ENCODE measurements around the gene MAD1L1.

The MAD1L1 gene

DNA sequence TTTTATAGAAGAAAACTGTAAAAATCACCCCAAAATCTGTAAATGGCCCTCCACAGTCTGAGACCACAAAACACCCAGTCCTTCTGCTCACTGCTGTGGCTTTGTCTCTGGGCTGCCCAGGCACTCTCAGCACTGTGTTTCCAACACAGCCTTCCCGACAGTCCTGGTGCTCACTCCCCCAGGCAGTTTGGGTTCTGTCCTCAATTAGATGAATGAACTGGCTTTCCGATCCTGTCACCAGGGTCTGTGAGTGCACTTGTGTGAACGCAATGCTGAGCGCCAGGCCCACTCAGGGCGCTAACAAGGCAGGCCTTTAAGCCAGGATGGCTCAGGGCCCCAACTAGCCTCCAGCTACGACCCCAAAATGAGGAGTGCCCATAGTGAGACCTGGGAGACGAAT is 3.3 kb downstream of the MAD1L1 start:
- peaks cover 48% of the 10 kb centered on the region for H3K36me3 ChIP-seq
- peaks cover 3% of the 10 kb centered on the region; the same call in 1 of the 2 replicates for H3K4me1 ChIP-seq
- TF ChIP-seq, protein P1, sequence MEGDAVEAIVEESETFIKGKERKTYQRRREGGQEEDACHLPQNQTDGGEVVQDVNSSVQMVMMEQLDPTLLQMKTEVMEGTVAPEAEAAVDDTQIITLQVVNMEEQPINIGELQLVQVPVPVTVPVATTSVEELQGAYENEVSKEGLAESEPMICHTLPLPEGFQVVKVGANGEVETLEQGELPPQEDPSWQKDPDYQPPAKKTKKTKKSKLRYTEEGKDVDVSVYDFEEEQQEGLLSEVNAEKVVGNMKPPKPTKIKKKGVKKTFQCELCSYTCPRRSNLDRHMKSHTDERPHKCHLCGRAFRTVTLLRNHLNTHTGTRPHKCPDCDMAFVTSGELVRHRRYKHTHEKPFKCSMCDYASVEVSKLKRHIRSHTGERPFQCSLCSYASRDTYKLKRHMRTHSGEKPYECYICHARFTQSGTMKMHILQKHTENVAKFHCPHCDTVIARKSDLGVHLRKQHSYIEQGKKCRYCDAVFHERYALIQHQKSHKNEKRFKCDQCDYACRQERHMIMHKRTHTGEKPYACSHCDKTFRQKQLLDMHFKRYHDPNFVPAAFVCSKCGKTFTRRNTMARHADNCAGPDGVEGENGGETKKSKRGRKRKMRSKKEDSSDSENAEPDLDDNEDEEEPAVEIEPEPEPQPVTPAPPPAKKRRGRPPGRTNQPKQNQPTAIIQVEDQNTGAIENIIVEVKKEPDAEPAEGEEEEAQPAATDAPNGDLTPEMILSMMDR (IDR thresholded peaks at IDR 0.05; ENCODE audit: low read depth, low read length) = no peak
- no peak overlapping the region for H3K4me3 ChIP-seq (ENCODE audit: low read depth, low read length)
- peak; percentile 40 for DNase-seq
- H3K27me3 ChIP-seq = no peaks in the 10 kb centered on the region
- no peaks in the 10 kb centered on the region for H3K9me3 ChIP-seq

DNA sequence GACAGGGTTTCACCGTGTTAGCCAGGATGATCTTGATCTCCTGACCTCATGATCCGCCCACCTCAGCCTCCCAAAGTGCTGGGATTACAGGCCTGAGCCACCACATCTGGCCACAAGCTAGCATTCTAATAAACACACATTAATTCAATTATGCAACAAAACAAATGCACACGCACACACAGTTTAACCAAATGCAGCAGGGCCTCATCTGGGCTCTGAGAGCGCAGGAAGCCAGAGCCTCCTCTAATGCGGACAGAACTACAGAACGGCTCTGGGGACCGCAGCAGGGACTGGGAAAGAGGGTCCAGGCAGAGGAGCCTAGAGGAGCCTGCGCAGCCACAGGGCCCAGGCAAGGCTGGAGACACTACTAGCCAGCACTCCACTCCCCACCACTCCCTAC is 3.8 kb downstream of the MAD1L1 start:
- Histone ChIP-seq H3K4me1 (peaks cover 3% of the 10 kb centered on the region; the same call in 1 of the 2 replicates), H3K9me3 (no peaks in the 10 kb centered on the region), H3K4me3 (ENCODE audit: low read depth, low read length) (no peak overlapping the region), H3K27me3 (no peaks in the 10 kb centered on the region), H3K36me3 (peaks cover 47% of the 10 kb centered on the region)
- peak; percentile 47 for DNase-seq
- TF ChIP-seq, protein P1 (IDR thresholded peaks at IDR 0.05; ENCODE audit: low read depth, low read length) = no peak

DNA sequence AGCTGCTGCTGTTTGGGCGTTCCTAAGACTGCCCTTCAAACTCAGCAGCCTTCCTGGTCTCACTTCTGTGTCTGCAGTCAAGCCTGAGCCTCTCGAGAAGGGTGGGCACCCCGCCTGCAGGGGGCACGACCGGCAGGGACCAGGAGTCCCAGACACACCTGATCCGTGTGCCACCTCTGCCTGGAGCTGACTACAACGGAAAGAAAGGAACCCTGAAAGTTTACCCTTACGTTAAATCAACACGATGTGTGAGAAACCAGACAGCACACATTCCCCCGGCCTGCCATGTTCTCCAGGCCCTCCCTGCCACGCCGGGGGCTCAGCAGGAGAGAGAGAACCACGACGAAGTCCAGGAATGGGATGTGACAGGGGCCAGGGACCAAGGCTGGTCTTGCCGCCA is 5.0 kb downstream of the MAD1L1 start:
- H3K36me3 ChIP-seq = peaks cover 56% of the 10 kb centered on the region
- no peaks in the 10 kb centered on the region for H3K27me3 ChIP-seq
- no peaks in the 10 kb centered on the region for H3K9me3 ChIP-seq
- no peak for DNase-seq
- peaks cover 3% of the 10 kb centered on the region; the same call in 1 of the 2 replicates for H3K4me1 ChIP-seq
- H3K4me3 ChIP-seq (ENCODE audit: low read depth, low read length) = no peak overlapping the region
- TF ChIP-seq, protein P1 (IDR thresholded peaks at IDR 0.05; ENCODE audit: low read depth, low read length) = no peak

DNA sequence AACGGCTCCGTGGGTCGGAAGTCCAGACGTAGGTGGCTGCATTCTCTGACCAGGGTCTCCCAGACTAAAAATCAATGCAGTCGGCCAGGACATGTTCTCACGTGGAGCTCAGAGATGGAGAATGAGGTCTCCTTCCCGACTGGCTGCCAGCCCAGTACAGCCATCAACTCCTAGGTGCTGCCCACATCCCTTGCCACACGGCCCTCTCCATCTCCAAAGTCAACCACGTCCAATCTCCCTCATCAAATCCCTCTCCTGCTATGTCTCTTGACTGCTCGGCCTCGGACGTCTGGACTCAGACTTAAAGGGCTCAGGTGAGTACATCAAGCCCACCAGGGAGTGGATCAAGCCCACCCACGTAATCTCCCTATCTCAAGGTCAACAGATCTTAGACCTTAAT is 6.9 kb downstream of the MAD1L1 start:
- TF ChIP-seq, protein P1 (IDR thresholded peaks at IDR 0.05; ENCODE audit: low read depth, low read length) = no peak
- Histone ChIP-seq H3K9me3 (no peaks in the 10 kb centered on the region), H3K4me1 (peaks cover 3% of the 10 kb centered on the region; the same call in 1 of the 2 replicates), H3K4me3 (ENCODE audit: low read depth, low read length) (no peak overlapping the region), H3K27me3 (no peaks in the 10 kb centered on the region), H3K36me3 (peaks cover 71% of the 10 kb centered on the region)
- no peak for DNase-seq

DNA sequence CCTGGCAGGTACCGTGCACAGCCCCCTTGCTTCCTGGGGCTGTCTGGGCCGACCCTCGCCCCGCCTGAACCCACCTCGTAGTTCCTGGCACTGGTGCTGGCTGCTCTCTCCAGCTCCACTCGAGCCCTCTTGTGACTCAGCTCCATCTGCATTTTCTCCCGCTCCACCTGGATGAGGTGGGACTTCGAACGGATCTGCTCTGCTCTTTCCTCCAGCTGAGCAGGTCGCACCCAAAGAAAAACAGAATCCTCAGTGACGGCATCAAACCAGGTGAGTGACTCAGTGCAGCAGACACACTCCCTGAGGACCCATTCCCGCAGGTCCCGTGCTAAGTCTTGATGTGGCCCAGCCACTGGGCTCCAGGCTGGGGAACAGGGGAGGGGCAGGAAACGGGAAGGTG is 7.4 kb downstream of the MAD1L1 start:
- Histone ChIP-seq H3K9me3 (no peaks in the 10 kb centered on the region), H3K4me3 (ENCODE audit: low read depth, low read length) (no peak overlapping the region), H3K36me3 (peaks cover 74% of the 10 kb centered on the region), H3K4me1 (peaks cover 3% of the 10 kb centered on the region; the same call in 1 of the 2 replicates), H3K27me3 (no peaks in the 10 kb centered on the region)
- DNase-seq = no peak
- TF ChIP-seq, protein P1 (IDR thresholded peaks at IDR 0.05; ENCODE audit: low read depth, low read length) = no peak

DNA sequence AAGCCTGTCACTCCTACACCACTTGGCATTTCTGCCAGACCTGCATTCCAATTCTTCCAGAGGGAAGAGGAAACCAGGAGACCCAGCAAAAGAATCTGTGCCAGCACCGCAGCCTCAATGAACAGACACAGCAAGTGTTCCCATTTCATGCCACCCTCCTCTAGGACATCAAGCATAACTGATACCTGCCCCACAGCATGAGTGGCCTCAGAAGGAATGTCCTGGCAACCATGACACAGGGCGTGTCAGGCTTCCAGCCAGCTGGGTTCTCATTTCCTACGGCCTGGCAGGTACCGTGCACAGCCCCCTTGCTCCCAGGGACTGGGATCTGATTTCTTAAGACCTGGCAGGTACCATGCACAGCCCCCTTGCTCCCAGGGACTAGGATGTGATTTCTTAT is 7.8 kb downstream of the MAD1L1 start:
- TF ChIP-seq, protein P1 (IDR thresholded peaks at IDR 0.05; ENCODE audit: low read depth, low read length) = no peak
- H3K4me3 ChIP-seq (ENCODE audit: low read depth, low read length) = no peak overlapping the region
- DNase-seq = no peak
- H3K9me3 ChIP-seq = no peaks in the 10 kb centered on the region
- peaks cover 73% of the 10 kb centered on the region for H3K36me3 ChIP-seq
- H3K27me3 ChIP-seq = no peaks in the 10 kb centered on the region
- H3K4me1 ChIP-seq = no peaks in the 10 kb centered on the region; the same call in 1 of the 2 replicates

Data from BE2C (cell line).